Natural killer cell treated with Interleukin-12 subunit alpha and Interleukin-12 subunit beta and Interleukin-15 and Interleukin-18, amount 100 ng/mL, for 72 hours (primary cell): ENCODE measurements around the gene EMP2. TPM values are rescaled to one million over a fixed set of nuclear protein-coding genes. Genes with fewer than 3 reads are reported as not detected.
A peak's percentile ranks its signal among the peaks of the same experiment; 100 is the strongest.

ENCODE experiments used
- ATAC-seq, 2 donors: fragments of 150-1000 bp; cut with Tn5 transposase in 1 of 2; sonication (Bioruptor Pico), chemical (Tn5 transposase) in 1 of 2; 2 replicates each; pipeline ENCODE4 v1.10.0; 2021
- DNase-seq: peaks from one replicate; pipeline ENCODE4 v3.0.0; 2022; ENCODE audit warnings: low spot score
- H3K27ac Mint-ChIP-seq, 2 donors: 1 replicate in 1 of 2; 2 replicates in 1 of 2; pipeline ENCODE4 v1.8.0; 2022; ENCODE audit warnings: mixed read lengths in 2 of 2, mild to moderate bottlenecking in 1 of 2, moderate library complexity in 1 of 2
- H3K27me3 Mint-ChIP-seq, 2 donors: 1 replicate in 1 of 2; 2 replicates in 1 of 2; pipeline ENCODE4 v1.8.0; 2022; ENCODE audit warnings: mixed read lengths in 2 of 2
- H3K36me3 Mint-ChIP-seq: one replicate; pipeline ENCODE4 v1.8.0; 2022; ENCODE audit warnings: mixed read lengths
- H3K4me1 Mint-ChIP-seq, 2 donors: 1 replicate in 1 of 2; 2 replicates in 1 of 2; pipeline ENCODE4 v1.8.0; 2022; ENCODE audit warnings: low read depth in 2 of 2, mixed read lengths in 2 of 2, mild to moderate bottlenecking in 1 of 2
- H3K4me3 Mint-ChIP-seq: one replicate; pipeline ENCODE4 v1.8.0; 2022; ENCODE audit warnings: mixed read lengths
- H3K9me3 Mint-ChIP-seq: 2 replicates; pipeline ENCODE4 v1.8.0; 2022; ENCODE audit warnings: mixed read lengths
- total RNA-seq, 2 donors: library from RNA; stranded (reverse); gene quantifications; one replicate each; pipeline ENCODE4 v1.2.3, GENCODE V29; 2022

EMP2 gene
- total RNA-seq, 2 donors from 2014 or later: not detected

GRCh38 chr16:10525214-10525825, 55.1 kb downstream of the EMP2 start:
- no peak overlapping the region for H3K4me3 Mint-ChIP-seq
- H3K4me1 Mint-ChIP-seq: peaks cover 0 to 2% of the 10 kb centered on the region in 2 donors
- no peaks in the 10 kb centered on the region for H3K36me3 Mint-ChIP-seq

DNA sequence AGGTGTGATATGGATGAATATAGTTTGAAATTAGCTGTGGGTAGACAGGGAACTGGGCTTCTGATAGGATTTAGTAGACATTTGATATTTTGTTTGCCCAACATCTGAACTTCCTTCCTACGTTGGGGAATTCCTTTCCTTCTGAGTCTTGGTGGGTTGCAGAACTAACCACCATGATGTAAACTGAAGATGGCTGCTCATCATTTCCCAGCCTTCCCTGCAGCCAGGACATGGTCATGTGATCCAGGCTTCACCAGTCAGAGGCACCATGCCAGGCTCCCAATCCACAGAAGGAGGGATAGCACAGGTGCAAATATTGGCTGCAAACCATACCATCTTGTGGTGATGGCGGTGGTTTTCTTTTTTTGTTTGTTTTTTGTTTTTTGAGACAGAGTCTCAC, 57.4 kb downstream of the EMP2 start:
- Mint-ChIP-seq H3K36me3 (no peaks in the 10 kb centered on the region), H3K4me1 (peaks cover 0 to 2% of the 10 kb centered on the region in 2 donors), H3K27ac (no peak overlapping the region), H3K4me3 (no peak overlapping the region), H3K27me3 (no peaks in the 10 kb centered on the region), H3K9me3 (no peaks in the 10 kb centered on the region)
- no peak for ATAC-seq
- no peak for DNase-seq

More at GRCh38 chr16:10525214-10525825, 55.1 kb downstream of the EMP2 start:
- Mint-ChIP-seq H3K27me3 (no peaks in the 10 kb centered on the region), H3K27ac (no peak overlapping the region), H3K9me3 (no peaks in the 10 kb centered on the region)
- ATAC-seq: no peak
- no peak for DNase-seq

- H3K27ac Mint-ChIP-seq: no peak overlapping the region
- peak; percentile 63 for DNase-seq
- no peaks in the 10 kb centered on the region for H3K27me3 Mint-ChIP-seq
- no peaks in the 10 kb centered on the region for H3K9me3 Mint-ChIP-seq
- ATAC-seq: peak in 1 of 2 donors; percentile 70
- H3K4me3 Mint-ChIP-seq: no peak overlapping the region
- peaks cover 0 to 2% of the 10 kb centered on the region in 2 donors for H3K4me1 Mint-ChIP-seq
- no peaks in the 10 kb centered on the region for H3K36me3 Mint-ChIP-seq
Observed at GRCh38 chr16:10521681-10522274, 58.6 kb downstream of the EMP2 start.

DNA sequence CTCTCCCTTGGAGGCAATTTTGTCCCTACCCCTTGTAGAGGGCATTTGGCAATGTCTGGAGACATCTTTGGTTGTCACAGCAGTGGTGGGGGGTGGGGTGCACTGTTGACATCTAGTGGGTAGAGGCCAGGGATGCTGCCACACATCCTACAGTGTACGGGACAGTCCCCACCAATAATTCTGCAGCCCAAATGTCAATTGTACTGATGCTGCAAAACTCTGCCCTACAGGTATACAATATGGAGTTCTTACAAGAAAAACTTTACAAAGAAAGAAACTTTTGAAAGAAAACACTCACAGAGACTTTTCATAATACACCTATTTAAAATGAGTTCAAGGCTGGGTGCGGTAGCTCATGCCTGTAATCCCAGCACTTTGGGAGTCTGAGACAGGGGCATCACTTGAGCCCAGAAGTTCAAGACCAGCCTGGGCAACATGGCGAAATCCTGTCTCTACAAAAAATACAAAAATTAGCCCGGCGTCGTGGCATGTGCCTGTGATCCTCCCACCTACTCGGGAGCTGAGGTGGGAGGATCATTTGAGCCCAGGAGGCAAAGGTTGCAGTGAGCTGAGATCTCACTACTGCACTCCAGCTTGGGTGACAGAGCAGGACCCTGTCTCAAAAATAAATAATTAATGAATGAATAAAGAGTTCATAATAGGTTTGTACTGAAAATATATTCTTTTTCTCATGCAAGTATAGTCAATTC, 59.4 kb downstream of the EMP2 start:
- H3K36me3 Mint-ChIP-seq: no peaks in the 10 kb centered on the region
- no peak for DNase-seq
- H3K27ac Mint-ChIP-seq: no peak overlapping the region
- H3K27me3 Mint-ChIP-seq: no peaks in the 10 kb centered on the region
- peaks cover 0 to 2% of the 10 kb centered on the region in 2 donors for H3K4me1 Mint-ChIP-seq
- H3K9me3 Mint-ChIP-seq: no peaks in the 10 kb centered on the region
- no peak for ATAC-seq
- no peak overlapping the region for H3K4me3 Mint-ChIP-seq

- no peaks in the 10 kb centered on the region for H3K9me3 Mint-ChIP-seq
- no peak overlapping the region for H3K4me3 Mint-ChIP-seq
- no peaks in the 10 kb centered on the region for H3K36me3 Mint-ChIP-seq
- H3K27me3 Mint-ChIP-seq: no peaks in the 10 kb centered on the region
- DNase-seq: no peak
- ATAC-seq: no peak
- no peak overlapping the region for H3K27ac Mint-ChIP-seq
- peaks cover 0 to 2% of the 10 kb centered on the region in 2 donors for H3K4me1 Mint-ChIP-seq
Observed at GRCh38 chr16:10519929-10520868, 60.2 kb downstream of the EMP2 start.

- no peak overlapping the region for H3K27ac Mint-ChIP-seq
- ATAC-seq (no peak), DNase-seq (no peak)
- H3K4me3 Mint-ChIP-seq: no peak overlapping the region
- no peaks in the 10 kb centered on the region for H3K27me3 Mint-ChIP-seq
- no peaks in the 10 kb centered on the region for H3K9me3 Mint-ChIP-seq
- H3K36me3 Mint-ChIP-seq: no peaks in the 10 kb centered on the region
- H3K4me1 Mint-ChIP-seq: peaks cover 0 to 5% of the 10 kb centered on the region in 2 donors
Observed at GRCh38 chr16:10519297-10519696, 61.1 kb downstream of the EMP2 start.

- H3K9me3 Mint-ChIP-seq: no peaks in the 10 kb centered on the region
- ATAC-seq (no peak), DNase-seq (no peak)
- no peak overlapping the region for H3K27ac Mint-ChIP-seq
- peaks cover 0 to 5% of the 10 kb centered on the region in 2 donors for H3K4me1 Mint-ChIP-seq
- no peaks in the 10 kb centered on the region for H3K27me3 Mint-ChIP-seq
- no peak overlapping the region for H3K4me3 Mint-ChIP-seq
- H3K36me3 Mint-ChIP-seq: no peaks in the 10 kb centered on the region
Observed at GRCh38 chr16:10518479-10519041, 61.8 kb downstream of the EMP2 start.

- no peak overlapping the region for H3K4me3 Mint-ChIP-seq
- DNase-seq (no peak), ATAC-seq (no peak)
- H3K36me3 Mint-ChIP-seq: no peaks in the 10 kb centered on the region
- H3K27ac Mint-ChIP-seq: no peak overlapping the region
- no peaks in the 10 kb centered on the region for H3K27me3 Mint-ChIP-seq
- H3K4me1 Mint-ChIP-seq: peaks cover 0 to 5% of the 10 kb centered on the region in 2 donors
- H3K9me3 Mint-ChIP-seq: no peaks in the 10 kb centered on the region
Observed at GRCh38 chr16:10517868-10518267, 62.5 kb downstream of the EMP2 start.

GRCh38 chr16:10514369-10515055, 65.9 kb downstream of the EMP2 start:
- DNase-seq (no peak), ATAC-seq (no peak)
- no peaks in the 10 kb centered on the region for H3K9me3 Mint-ChIP-seq
- no peaks in the 10 kb centered on the region for H3K36me3 Mint-ChIP-seq
- no peak overlapping the region for H3K4me3 Mint-ChIP-seq
- H3K4me1 Mint-ChIP-seq: peaks cover 0 to 2% of the 10 kb centered on the region in 2 donors
- H3K27ac Mint-ChIP-seq: no peak overlapping the region
- peaks cover 0 to 2% of the 10 kb centered on the region in 2 donors for H3K27me3 Mint-ChIP-seq

GRCh38 chr16:10511829-10512228, 68.6 kb downstream of the EMP2 start:
- no peak overlapping the region for H3K27ac Mint-ChIP-seq
- no peaks in the 10 kb centered on the region for H3K36me3 Mint-ChIP-seq

DNA sequence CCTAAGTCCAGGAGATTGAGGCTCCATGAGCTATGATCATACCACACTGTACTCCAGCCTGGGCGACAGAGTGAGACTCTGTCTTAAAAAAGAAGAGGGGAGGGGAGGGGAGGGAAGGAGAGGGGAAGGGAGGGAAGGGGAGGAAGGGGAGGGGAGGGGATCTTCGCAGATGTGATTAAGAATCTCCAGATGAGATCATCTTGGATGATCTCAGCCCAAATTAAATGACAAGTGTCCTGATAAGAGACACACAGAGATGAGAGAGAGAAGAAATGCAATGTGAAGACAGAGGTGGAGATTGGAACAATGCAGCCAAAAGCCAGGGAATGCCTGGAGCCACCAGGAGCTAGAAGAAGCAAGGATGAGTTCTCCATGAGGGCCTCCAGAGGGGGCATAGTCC, 70.1 kb downstream of the EMP2 start:
- H3K36me3 Mint-ChIP-seq: no peaks in the 10 kb centered on the region
- H3K4me1 Mint-ChIP-seq: peaks cover 0 to 2% of the 10 kb centered on the region in 2 donors
- H3K4me3 Mint-ChIP-seq: no peak overlapping the region
- H3K27me3 Mint-ChIP-seq: peaks cover 0 to 4% of the 10 kb centered on the region in 2 donors
- no peak overlapping the region for H3K27ac Mint-ChIP-seq
- ATAC-seq (no peak), DNase-seq (no peak)
- no peaks in the 10 kb centered on the region for H3K9me3 Mint-ChIP-seq

More at GRCh38 chr16:10511829-10512228, 68.6 kb downstream of the EMP2 start:
- DNase-seq (no peak), ATAC-seq (peak in 1 of 2 donors; percentile 53)
- H3K9me3 Mint-ChIP-seq: no peaks in the 10 kb centered on the region
- H3K4me1 Mint-ChIP-seq: peaks cover 0 to 2% of the 10 kb centered on the region in 2 donors
- no peak overlapping the region for H3K4me3 Mint-ChIP-seq
- H3K27me3 Mint-ChIP-seq: peaks cover 0 to 2% of the 10 kb centered on the region in 2 donors

- H3K27ac Mint-ChIP-seq: no peak overlapping the region
- H3K4me1 Mint-ChIP-seq: no peaks in the 10 kb centered on the region
- H3K27me3 Mint-ChIP-seq: peaks cover 0 to 4% of the 10 kb centered on the region in 2 donors
- ATAC-seq (peak; percentile 78 to 83), DNase-seq (peak; percentile 64)
- no peaks in the 10 kb centered on the region for H3K9me3 Mint-ChIP-seq
- H3K4me3 Mint-ChIP-seq: no peak overlapping the region
- no peaks in the 10 kb centered on the region for H3K36me3 Mint-ChIP-seq
Observed at GRCh38 chr16:10509534-10510025, 70.8 kb downstream of the EMP2 start.
